Measurements from ENCODE around the gene AP3B2. TPM values are rescaled to one million over a fixed set of nuclear protein-coding genes. Genes with fewer than 3 reads are reported as not detected.

The AP3B2 gene
- 1.1 TPM for polyA plus RNA-seq (2013, experiment 1 of 4)
- 1.4 TPM for polyA plus RNA-seq (2013, experiment 2 of 4)
- polyA plus RNA-seq (2013, experiment 3 of 4): 4.3 TPM
- 2.1 TPM for polyA plus RNA-seq (2013, experiment 4 of 4)

- Histone ChIP-seq H3K4me1 (ENCODE audit: control insufficient read depth, insufficient read depth, low read length) (no peaks in the 10 kb centered on the region), H3K4me3 (ENCODE audit: insufficient read depth, low read depth, low read length) (peak within 1 kb of the TSS; percentile 51), H3K9me3 (ENCODE audit: control insufficient read depth, low read length) (no peaks in the 10 kb centered on the region), H3K27ac (ENCODE audit: insufficient read depth, low read depth, low read length, poor library complexity, severe bottlenecking) (no peak within 1 kb of the TSS), H3K36me3 (ENCODE audit: control insufficient read depth, insufficient read depth, low read length) (no peaks in the 10 kb centered on the region), H3K27me3 (ENCODE audit: control insufficient read depth, insufficient read depth, low read length, poor library complexity, severe bottlenecking) (peaks cover 26% of the 10 kb centered on the region)
- 1% methylated on average over 95 of the region's 95 CpGs for WGBS, 2 experiments
Observed at GRCh38 chr15:82709421-82710207, at the start of gene AP3B2. AP3B2 (minus strand) TSS chr15:82709875; CDS start chr15:82709706, 169 bp downstream.

GRCh38 chr15:82751308-82751707, 41.6 kb upstream of the AP3B2 start:
- Histone ChIP-seq H3K4me3 (ENCODE audit: insufficient read depth, low read depth, low read length) (peak overlapping the region; percentile 77), H3K27ac (ENCODE audit: insufficient read depth, low read depth, low read length, poor library complexity, severe bottlenecking) (no peak overlapping the region), H3K27me3 (ENCODE audit: control insufficient read depth, insufficient read depth, low read length, poor library complexity, severe bottlenecking) (no peaks in the 10 kb centered on the region), H3K9me3 (ENCODE audit: control insufficient read depth, low read length) (no peaks in the 10 kb centered on the region), H3K36me3 (ENCODE audit: control insufficient read depth, insufficient read depth, low read length) (peaks cover 16% of the 10 kb centered on the region), H3K4me1 (ENCODE audit: control insufficient read depth, insufficient read depth, low read length) (no peaks in the 10 kb centered on the region)
- whole genome bisulfite sequencing, 2 experiments: 58 to 76% methylated on average over 4 of the region's 4 CpGs

GRCh38 chr15:82750831-82751180, 41.1 kb upstream of the AP3B2 start:
- Histone ChIP-seq H3K4me3 (ENCODE audit: insufficient read depth, low read depth, low read length) (peak overlapping the region; percentile 77), H3K4me1 (ENCODE audit: control insufficient read depth, insufficient read depth, low read length) (no peaks in the 10 kb centered on the region), H3K9me3 (ENCODE audit: control insufficient read depth, low read length) (no peaks in the 10 kb centered on the region), H3K36me3 (ENCODE audit: control insufficient read depth, insufficient read depth, low read length) (peaks cover 12% of the 10 kb centered on the region), H3K27me3 (ENCODE audit: control insufficient read depth, insufficient read depth, low read length, poor library complexity, severe bottlenecking) (no peaks in the 10 kb centered on the region), H3K27ac (ENCODE audit: insufficient read depth, low read depth, low read length, poor library complexity, severe bottlenecking) (peak overlapping the region; percentile 6)
- 2 to 7% methylated on average over 8 of the region's 8 CpGs for WGBS, 2 experiments

- Histone ChIP-seq H3K36me3 (ENCODE audit: control insufficient read depth, insufficient read depth, low read length) (peaks cover 8% of the 10 kb centered on the region), H3K9me3 (ENCODE audit: control insufficient read depth, low read length) (no peaks in the 10 kb centered on the region), H3K4me1 (ENCODE audit: control insufficient read depth, insufficient read depth, low read length) (no peaks in the 10 kb centered on the region), H3K4me3 (ENCODE audit: insufficient read depth, low read depth, low read length) (peak overlapping the region; percentile 77), H3K27me3 (ENCODE audit: control insufficient read depth, insufficient read depth, low read length, poor library complexity, severe bottlenecking) (no peaks in the 10 kb centered on the region), H3K27ac (ENCODE audit: insufficient read depth, low read depth, low read length, poor library complexity, severe bottlenecking) (peak overlapping the region; percentile 28)
- WGBS, 2 experiments: 0 to 1% methylated on average over 47 of the region's 47 CpGs
Observed at GRCh38 chr15:82749951-82750830, 40.5 kb upstream of the AP3B2 start.

- Histone ChIP-seq H3K4me3 (ENCODE audit: insufficient read depth, low read depth, low read length) (no peak overlapping the region), H3K4me1 (ENCODE audit: control insufficient read depth, insufficient read depth, low read length) (no peaks in the 10 kb centered on the region), H3K36me3 (ENCODE audit: control insufficient read depth, insufficient read depth, low read length) (no peaks in the 10 kb centered on the region), H3K27me3 (ENCODE audit: control insufficient read depth, insufficient read depth, low read length, poor library complexity, severe bottlenecking) (no peaks in the 10 kb centered on the region), H3K9me3 (ENCODE audit: control insufficient read depth, low read length) (no peaks in the 10 kb centered on the region), H3K27ac (ENCODE audit: insufficient read depth, low read depth, low read length, poor library complexity, severe bottlenecking) (no peak overlapping the region)
Observed at GRCh38 chr15:82748315-82748714, 38.6 kb upstream of the AP3B2 start.

- H3K36me3 ChIP-seq (ENCODE audit: control insufficient read depth, insufficient read depth, low read length): no peaks in the 10 kb centered on the region
- 91 to 92% methylated on average over 1 of the region's 1 CpG for WGBS, 2 experiments
- H3K4me1 ChIP-seq (ENCODE audit: control insufficient read depth, insufficient read depth, low read length): no peaks in the 10 kb centered on the region
- no peaks in the 10 kb centered on the region for H3K27me3 ChIP-seq (ENCODE audit: control insufficient read depth, insufficient read depth, low read length, poor library complexity, severe bottlenecking)
- H3K27ac ChIP-seq (ENCODE audit: insufficient read depth, low read depth, low read length, poor library complexity, severe bottlenecking): no peak overlapping the region
- H3K4me3 ChIP-seq (ENCODE audit: insufficient read depth, low read depth, low read length): no peak overlapping the region
- H3K9me3 ChIP-seq (ENCODE audit: control insufficient read depth, low read length): no peaks in the 10 kb centered on the region
Observed at GRCh38 chr15:82743810-82744209, 34.1 kb upstream of the AP3B2 start.

- no peaks in the 10 kb centered on the region for H3K36me3 ChIP-seq (ENCODE audit: control insufficient read depth, insufficient read depth, low read length)
- H3K27ac ChIP-seq (ENCODE audit: insufficient read depth, low read depth, low read length, poor library complexity, severe bottlenecking): no peak overlapping the region
- no peak overlapping the region for H3K4me3 ChIP-seq (ENCODE audit: insufficient read depth, low read depth, low read length)
- no peaks in the 10 kb centered on the region for H3K27me3 ChIP-seq (ENCODE audit: control insufficient read depth, insufficient read depth, low read length, poor library complexity, severe bottlenecking)
- no peaks in the 10 kb centered on the region for H3K9me3 ChIP-seq (ENCODE audit: control insufficient read depth, low read length)
- 85 to 95% methylated on average over 3 of the region's 3 CpGs for WGBS, 2 experiments
- no peaks in the 10 kb centered on the region for H3K4me1 ChIP-seq (ENCODE audit: control insufficient read depth, insufficient read depth, low read length)
Observed at GRCh38 chr15:82742134-82742533, 32.5 kb upstream of the AP3B2 start.

GRCh38 chr15:82739086-82739485, 29.4 kb upstream of the AP3B2 start:
- no peak overlapping the region for H3K4me3 ChIP-seq (ENCODE audit: insufficient read depth, low read depth, low read length)
- H3K27me3 ChIP-seq (ENCODE audit: control insufficient read depth, insufficient read depth, low read length, poor library complexity, severe bottlenecking): no peaks in the 10 kb centered on the region
- H3K4me1 ChIP-seq (ENCODE audit: control insufficient read depth, insufficient read depth, low read length): no peaks in the 10 kb centered on the region
- no peaks in the 10 kb centered on the region for H3K36me3 ChIP-seq (ENCODE audit: control insufficient read depth, insufficient read depth, low read length)
- H3K9me3 ChIP-seq (ENCODE audit: control insufficient read depth, low read length): no peaks in the 10 kb centered on the region
- H3K27ac ChIP-seq (ENCODE audit: insufficient read depth, low read depth, low read length, poor library complexity, severe bottlenecking): no peak overlapping the region
- 86 to 93% methylated on average over 2 of the region's 2 CpGs for WGBS, 2 experiments

- H3K4me1 ChIP-seq (ENCODE audit: control insufficient read depth, insufficient read depth, low read length): no peaks in the 10 kb centered on the region
- no peak overlapping the region for H3K4me3 ChIP-seq (ENCODE audit: insufficient read depth, low read depth, low read length)
- 91 to 94% methylated on average over 2 of the region's 2 CpGs for WGBS, 2 experiments
- H3K9me3 ChIP-seq (ENCODE audit: control insufficient read depth, low read length): no peaks in the 10 kb centered on the region
- H3K36me3 ChIP-seq (ENCODE audit: control insufficient read depth, insufficient read depth, low read length): no peaks in the 10 kb centered on the region
- H3K27ac ChIP-seq (ENCODE audit: insufficient read depth, low read depth, low read length, poor library complexity, severe bottlenecking): no peak overlapping the region
- H3K27me3 ChIP-seq (ENCODE audit: control insufficient read depth, insufficient read depth, low read length, poor library complexity, severe bottlenecking): no peaks in the 10 kb centered on the region
Observed at GRCh38 chr15:82737975-82738374, 28.3 kb upstream of the AP3B2 start.

GRCh38 chr15:82731527-82731926, 21.9 kb upstream of the AP3B2 start:
- WGBS, 2 experiments: 93 to 100% methylated on average over 1 of the region's 2 CpGs
- no peaks in the 10 kb centered on the region for H3K27me3 ChIP-seq (ENCODE audit: control insufficient read depth, insufficient read depth, low read length, poor library complexity, severe bottlenecking)
- H3K9me3 ChIP-seq (ENCODE audit: control insufficient read depth, low read length): no peaks in the 10 kb centered on the region

More at GRCh38 chr15:82731527-82731926, 21.9 kb upstream of the AP3B2 start:
- Histone ChIP-seq H3K4me3 (ENCODE audit: insufficient read depth, low read depth, low read length) (no peak overlapping the region), H3K4me1 (ENCODE audit: control insufficient read depth, insufficient read depth, low read length) (no peaks in the 10 kb centered on the region), H3K36me3 (ENCODE audit: control insufficient read depth, insufficient read depth, low read length) (no peaks in the 10 kb centered on the region), H3K27ac (ENCODE audit: insufficient read depth, low read depth, low read length, poor library complexity, severe bottlenecking) (no peak overlapping the region)
